HepG2 (cell line): Measurements from ENCODE around the gene FUZ. TPM values are rescaled to one million over a fixed set of nuclear protein-coding genes. Genes with fewer than 3 reads are reported as not detected.
A peak's percentile ranks its signal among the peaks of the same experiment; 100 is the strongest.

Source experiments
- GATA4 ChIP-seq: sonication (generic); IDR thresholded peaks from 2 replicates; pipeline ENCODE4 v1.6.1; 2016; ENCODE audit warnings: antibody characterized with exemption, low read depth, borderline replicate concordance
- GATAD1 ChIP-seq: IDR thresholded peaks from 2 replicates; pipeline ENCODE4 v1.6.1; 2016; ENCODE audit warnings: missing genetic modification reagents, missing compliant biosample characterization
- GMEB1 ChIP-seq: sonication (generic); formaldehyde crosslinking; IDR thresholded peaks from 2 replicates; pipeline ENCODE4 v1.5.1; 2020; ENCODE audit warnings: missing genetic modification reagents, mild to moderate bottlenecking, borderline replicate concordance
- GPN1 ChIP-seq: sonication (generic); formaldehyde crosslinking; IDR thresholded peaks from 2 replicates; pipeline ENCODE4 v1.5.1; 2020; ENCODE audit warnings: missing genetic modification reagents, borderline replicate concordance
- KAT2B ChIP-seq: fragments of 150-350 bp; IDR thresholded peaks from 2 replicates; pipeline ENCODE4 v1.6.1; 2014; ENCODE audit warnings: low read depth, low read length, borderline replicate concordance
- MAZ ChIP-seq, 2 experiments: sonication (generic) in 1 of 2; formaldehyde crosslinking in 1 of 2; IDR thresholded peaks; 2 replicates each; pipeline versions ENCODE4 v1.5.0 to v1.6.1; 2012 to 2020; ENCODE audit warnings: low read depth in 2 of 2, mild to moderate bottlenecking in 2 of 2, borderline replicate concordance in 1 of 2, improper control_type of control experiment in 1 of 2, low read length in 1 of 2, missing genetic modification reagents in 1 of 2, moderate library complexity in 1 of 2
- SALL1 ChIP-seq: sonication (generic); formaldehyde crosslinking; IDR thresholded peaks from 2 replicates; pipeline ENCODE4 v1.8.0; 2022; ENCODE audit warnings: mild to moderate bottlenecking, missing genetic modification reagents
- SETDB1 ChIP-seq: sonication (generic); formaldehyde crosslinking; IDR thresholded peaks from 2 replicates; pipeline ENCODE4 v1.5.1; 2020; ENCODE audit warnings: missing genetic modification reagents, mild to moderate bottlenecking, borderline replicate concordance
- SIX4 ChIP-seq: sonication (generic); formaldehyde crosslinking; IDR thresholded peaks from 2 replicates; pipeline ENCODE4 v1.4.0; 2020; ENCODE audit warnings: missing genetic modification reagents
- TCF12 ChIP-seq, 2 experiments: fragments of 450-650 bp in 1 of 2; sonication (generic) in 1 of 2; formaldehyde crosslinking in 1 of 2; IDR thresholded peaks; 2 replicates each; pipeline versions ENCODE4 v1.6.1 to v1.8.0; 2017 to 2022; ENCODE audit warnings: antibody characterized with exemption in 1 of 2, mild to moderate bottlenecking in 1 of 2, missing genetic modification reagents in 1 of 2, moderate library complexity in 1 of 2
- TEAD2 ChIP-seq: sonication (generic); formaldehyde crosslinking; IDR thresholded peaks from 2 replicates; pipeline ENCODE4 v1.9.0; 2021; ENCODE audit warnings: missing genetic modification reagents
- U2AF1 ChIP-seq: fragments of 200-400 bp; formaldehyde crosslinking; optimal IDR thresholded peaks from 2 replicates; pipeline ENCODE3; 2017; ENCODE audit warnings: mild to moderate bottlenecking, low read depth, low read length
- USF2 ChIP-seq, 2 experiments: sonication (generic) in 1 of 2; formaldehyde crosslinking in 1 of 2; IDR thresholded peaks; 2 replicates each; pipeline versions ENCODE4 v1.5.1 to v1.6.1; 2011 to 2020; ENCODE audit warnings: borderline replicate concordance in 1 of 2, low read depth in 1 of 2, low read length in 1 of 2, mild to moderate bottlenecking in 1 of 2, missing genetic modification reagents in 1 of 2, moderate library complexity in 1 of 2
- ZFP41 ChIP-seq: sonication (generic); formaldehyde crosslinking; IDR thresholded peaks from 2 replicates; pipeline ENCODE4 v1.4.0; 2020; ENCODE audit warnings: mild to moderate bottlenecking, missing genetic modification reagents, borderline replicate concordance
- ZFP62 ChIP-seq: sonication (generic); formaldehyde crosslinking; IDR thresholded peaks from 2 replicates; pipeline ENCODE4 v1.4.0; 2020; ENCODE audit warnings: missing genetic modification reagents
- ZIK1 ChIP-seq: sonication (generic); formaldehyde crosslinking; IDR thresholded peaks from 2 replicates; pipeline ENCODE4 v1.5.0; 2020; ENCODE audit warnings: mild to moderate bottlenecking, low read depth, missing genetic modification reagents, borderline replicate concordance
- ZNF225 ChIP-seq: sonication (generic); formaldehyde crosslinking; IDR thresholded peaks from 2 replicates; pipeline ENCODE4 v1.4.0; 2020; ENCODE audit warnings: mild to moderate bottlenecking, missing genetic modification reagents
- ZNF282 ChIP-seq: fragments of 450-650 bp; IDR thresholded peaks from 2 replicates; pipeline ENCODE4 v1.6.1; 2018; ENCODE audit not compliant: partially characterized antibody
- ZNF431 ChIP-seq: sonication (generic); formaldehyde crosslinking; IDR thresholded peaks from 2 replicates; pipeline ENCODE4 v1.9.0; 2022; ENCODE audit warnings: missing genetic modification reagents, low read depth, mild to moderate bottlenecking, borderline replicate concordance
- ZNF44 ChIP-seq: sonication (generic); formaldehyde crosslinking; IDR thresholded peaks from 2 replicates; pipeline ENCODE4 v1.5.1; 2020; ENCODE audit warnings: mild to moderate bottlenecking, missing genetic modification reagents
- ZNF550 ChIP-seq: sonication (generic); formaldehyde crosslinking; IDR thresholded peaks from 2 replicates; pipeline ENCODE4 v1.4.0; 2020; ENCODE audit warnings: mild to moderate bottlenecking, missing genetic modification reagents, borderline replicate concordance
- ZNF598 ChIP-seq: sonication (generic); formaldehyde crosslinking; IDR thresholded peaks from 2 replicates; pipeline ENCODE4 v1.5.1; 2020; ENCODE audit warnings: mild to moderate bottlenecking, missing genetic modification reagents, borderline replicate concordance
- ZNF772 ChIP-seq: sonication (generic); formaldehyde crosslinking; IDR thresholded peaks from 2 replicates; pipeline ENCODE4 v1.5.0; 2020; ENCODE audit warnings: mild to moderate bottlenecking, missing genetic modification reagents
- ZNF883 ChIP-seq: sonication (generic); formaldehyde crosslinking; IDR thresholded peaks from 2 replicates; pipeline ENCODE4 v1.5.1; 2020; ENCODE audit warnings: mild to moderate bottlenecking, missing genetic modification reagents; ENCODE audit errors: not compliant biosample characterization
- polyA plus RNA-seq, 8 experiments: library from polyadenylated mRNA; depleted of rRNA in 3 of 8; stranded (reverse) in 7 of 8; unstranded in 1 of 8; fragments of >200 nt; fragmentation: Illumina TruSeq in 4 of 8; extraction: Trizol in 4 of 8; gene quantifications; 2 replicates each; pipeline versions ENCODE4 v1.2.1 to v1.2.3, GENCODE V29; 2011 to 2016; ENCODE audit warnings: low read depth in 4 of 8, missing spikeins in 1 of 8, mixed read lengths in 1 of 8; ENCODE audit not compliant: insufficient read depth in 1 of 8
- total RNA-seq, 5 experiments: library from RNA; depleted of rRNA; stranded (reverse); fragments of >200 nt; fragmentation: Illumina TruSeq; extraction: Trizol; gene quantifications; 2 replicates each; pipeline ENCODE4 v1.2.3, GENCODE V29; 2016; ENCODE audit warnings: low read depth in 1 of 5

FUZ gene
- total and polyA plus RNA-seq, 2 of the 13 experiments (the other 11 are each of a cell fraction or from before 2014, with no cell fraction given), result 0.08 TPM; not detected in 1

- no peak for TF ChIP-seq USF2 (IDR thresholded peaks at IDR 0.05; ENCODE audit: low read depth, low read length)
- 0 out of 2 replicates have a peak, but pooled peaks have one; percentile 39 for TF ChIP-seq USF2 (CRISPR knock-in tag; IDR thresholded peaks at IDR 0.05; ENCODE audit: borderline replicate concordance)
- peak; percentile 29 for TF ChIP-seq ZNF883 (CRISPR knock-in tag)
- no peak for TF ChIP-seq MAZ (IDR thresholded peaks at IDR 0.05; ENCODE audit: borderline replicate concordance, low read depth, low read length)
- peak; percentile 17; the same call in 1 of the 2 replicates for TF ChIP-seq MAZ (CRISPR knock-in tag; IDR thresholded peaks at IDR 0.05; ENCODE audit: low read depth)
- peak; percentile 91; the same call in 1 of the 2 replicates for TF ChIP-seq ZFP41
- peak; percentile 72 for TF ChIP-seq ZNF772 (CRISPR knock-in tag)
- no peak for TF ChIP-seq U2AF1
- TF ChIP-seq GATAD1, result peak; percentile 30; the same call in 1 of the 2 replicates
- TF ChIP-seq ZNF550, result no peak
- TF ChIP-seq TCF12 (IDR thresholded peaks at IDR 0.05), result no peak
- no peak for TF ChIP-seq TCF12 (CRISPR knock-in tag; IDR thresholded peaks at IDR 0.05)
- TF ChIP-seq ZNF282, result no peak
- peak; percentile 20 for TF ChIP-seq SALL1 (CRISPR knock-in tag)
- TF ChIP-seq GATA4, result no peak
- TF ChIP-seq KAT2B, result no peak
- no peak for TF ChIP-seq ZFP62 (CRISPR knock-in tag)
- no peak for TF ChIP-seq SETDB1
- no peak for TF ChIP-seq ZNF431 (CRISPR knock-in tag)
- TF ChIP-seq TEAD2 (CRISPR knock-in tag), result no peak
- TF ChIP-seq SIX4, result no peak
- TF ChIP-seq GPN1 (CRISPR knock-in tag), result no peak
- TF ChIP-seq ZNF225 (CRISPR knock-in tag), result peak; percentile 87
- TF ChIP-seq GMEB1, result no peak; the same call in 1 of the 2 replicates
- 0 out of 2 replicates have a peak, but pooled peaks have one; percentile 39 for TF ChIP-seq ZNF44 (CRISPR knock-in tag)
- 0 out of 2 replicates have a peak, but pooled peaks have one; percentile 14 for TF ChIP-seq ZNF598 (CRISPR knock-in tag)
- 0 out of 2 replicates have a peak, but pooled peaks have one; percentile 62 for TF ChIP-seq ZIK1 (CRISPR knock-in tag)
Measured at GRCh38 chr19:49809160-49809940, 3.7 kb downstream of the FUZ start (continued).
